CD4-positive, alpha-beta memory T cell (primary cell): ENCODE data around the gene TTC39C. TPM values are rescaled to one million over a fixed set of nuclear protein-coding genes. Genes with fewer than 3 reads are reported as not detected.

Experiments used
- CTCF ChIA-PET: fragments of 350-600 bp; sonication (Branson Sonifier 250); formaldehyde crosslinking; loops from one replicate; lab custom pipeline; 2021; ENCODE audit warnings: inconsistent platforms; ENCODE audit not compliant: partially characterized antibody; lab: Charles Lee
- POLR2A ChIA-PET: fragments of 350-600 bp; sonication (Branson Sonifier 250); formaldehyde crosslinking; loops from one replicate; lab custom pipeline; 2021; ENCODE audit not compliant: partially characterized antibody; lab: Charles Lee
- DNase-seq, 5 donors: peaks; one replicate each; pipeline versions ENCODE4 v3.0.0 to v3.0.0-alpha.2; 2020 to 2022; ENCODE audit warnings: mixed read lengths in 1 of 5
- H3K27ac ChIP-seq: one replicate; pipeline ENCODE4 v1.7.0; 2013; ENCODE audit warnings: low read depth, low read length
- H3K27me3 ChIP-seq: 2 replicates; pipeline ENCODE4 v1.7.0; 2013; ENCODE audit warnings: mild to moderate bottlenecking, low read length, moderate library complexity; ENCODE audit not compliant: insufficient read depth
- H3K36me3 ChIP-seq: 2 replicates; pipeline ENCODE4 v1.7.0; 2013; ENCODE audit warnings: mild to moderate bottlenecking, low read length, moderate library complexity; ENCODE audit not compliant: insufficient read depth
- H3K4me1 ChIP-seq: 2 replicates; pipeline ENCODE4 v1.7.0; 2013; ENCODE audit warnings: mild to moderate bottlenecking, low read length, moderate library complexity; ENCODE audit not compliant: insufficient read depth
- H3K4me3 ChIP-seq, 2 donors: one replicate each; pipeline ENCODE4 v1.7.0; 2013; ENCODE audit warnings: low read length in 2 of 2, mild to moderate bottlenecking in 1 of 2
- H3K9me3 ChIP-seq, 2 donors: one replicate each; pipeline ENCODE4 v1.7.0; 2013; ENCODE audit warnings: low read length in 2 of 2, control low read depth in 1 of 2; ENCODE audit not compliant: control insufficient read depth in 1 of 2
- H3K27ac Mint-ChIP-seq, 7 donors: one replicate each; pipeline ENCODE4 v1.8.0; 2020 to 2021; ENCODE audit warnings: mixed read lengths in 7 of 7, mild to moderate bottlenecking in 6 of 7, inconsistent platforms in 3 of 7, moderate library complexity in 3 of 7
- H3K27me3 Mint-ChIP-seq, 2 donors: one replicate each; pipeline ENCODE4 v1.8.0; 2020 to 2021; ENCODE audit warnings: mixed read lengths in 2 of 2
- H3K36me3 Mint-ChIP-seq, 2 donors: one replicate each; pipeline ENCODE4 v1.8.0; 2020 to 2021; ENCODE audit warnings: mixed read lengths in 2 of 2, inconsistent platforms in 1 of 2, mild to moderate bottlenecking in 1 of 2
- H3K4me1 Mint-ChIP-seq, 4 donors: one replicate each; pipeline ENCODE4 v1.8.0; 2020 to 2021; ENCODE audit warnings: mixed read lengths in 4 of 4, mild to moderate bottlenecking in 1 of 4
- H3K4me3 Mint-ChIP-seq, 8 donors: one replicate each; pipeline ENCODE4 v1.8.0; 2020 to 2021; ENCODE audit warnings: mixed read lengths in 8 of 8, mild to moderate bottlenecking in 7 of 8, moderate library complexity in 6 of 8, inconsistent platforms in 3 of 8
- H3K9me3 Mint-ChIP-seq, 8 donors: one replicate each; pipeline ENCODE4 v1.8.0; 2020 to 2021; ENCODE audit warnings: mixed read lengths in 8 of 8, mild to moderate bottlenecking in 5 of 8, inconsistent platforms in 3 of 8, moderate library complexity in 1 of 8
- intact Hi-C: fragments of 100-400 bp; cut with micrococcal nuclease; formaldehyde crosslinking; loops from one replicate; pipeline ENCODE4 v1.15.1; 2023
- polyA plus RNA-seq, 2 donors: library from polyadenylated mRNA; unstranded; fragments of 300-500 nt; fragmentation: Illumina TruSeq; gene quantifications; one replicate each; pipeline ENCODE4 v1.2.3, GENCODE V29; 2021
- total RNA-seq, 2 experiments: library from RNA; stranded (reverse); gene quantifications; one replicate each; pipeline ENCODE4 v1.2.3, GENCODE V29; 2021

Gene TTC39C
- total and polyA plus RNA-seq, 4 experiments from 2014 or later: 134 to 180 (median 167) TPM

GRCh38 chr18:24015639-24016631, 1.4 kb downstream of the TTC39C start:
- Mint-ChIP-seq H3K9me3 (no peaks in the 10 kb centered on the region), H3K4me3 (peak overlapping the region; percentile 92 to 100 (median 96)), H3K27ac (peak overlapping the region; percentile 87 to 98 (median 94)), H3K27me3 (no peaks in the 10 kb centered on the region), H3K4me1 (peaks cover 57 to 87% (median 66%) of the 10 kb centered on the region in 4 donors), H3K36me3 (peaks cover 26 to 42% of the 10 kb centered on the region in 2 donors)
- DNase-seq: no peak
- intact Hi-C loops: loop anchor here (1.0 to 2.0 kb wide), 3 partner anchors 24 to 97 kb away; no protein-coding TSS in a partner anchor
- H3K27me3 ChIP-seq: no peaks in the 10 kb centered on the region
- peaks cover 77% of the 10 kb centered on the region for H3K4me1 ChIP-seq
- H3K9me3 ChIP-seq: no peaks in the 10 kb centered on the region
- CTCF ChIA-PET: interaction anchor here (1.2 kb wide), 1 partner anchor 47 kb away, joined by 3 read pairs; no protein-coding TSS in a partner anchor
- POLR2A ChIA-PET: interaction anchor here (1.0 to 15.2 kb wide), 15 partner anchors 9 to 188 kb away, joined by 3 to 241 read pairs (median 5); no protein-coding TSS in a partner anchor
- peaks cover 6% of the 10 kb centered on the region for H3K36me3 ChIP-seq
- H3K4me3 ChIP-seq: peak overlapping the region; percentile 73 to 83
- H3K27ac ChIP-seq: peak overlapping the region; percentile 75

DNA sequence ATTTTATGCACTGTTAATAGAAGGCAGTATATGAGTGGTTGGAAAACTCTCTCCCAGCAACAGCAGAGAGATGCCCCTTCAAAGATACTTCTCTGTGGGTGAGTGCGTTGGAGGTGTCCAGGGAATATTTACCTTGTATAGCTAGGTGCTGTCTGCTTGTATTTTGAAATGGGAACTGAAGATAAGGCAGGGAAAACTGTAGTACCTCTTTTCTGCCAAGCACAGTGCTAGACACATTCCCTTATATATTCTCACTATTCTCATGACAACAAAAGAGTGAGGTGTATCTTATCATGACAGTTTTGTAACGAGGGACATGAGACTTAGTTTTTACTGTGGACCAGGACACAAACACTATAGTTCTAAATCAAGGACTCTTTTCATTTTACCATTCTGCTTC, 2.1 kb downstream of the TTC39C start:
- POLR2A ChIA-PET: interaction anchor here (0.7 to 15.2 kb wide), 7 partner anchors 13 to 88 kb away, joined by 3 to 241 read pairs (median 6); no protein-coding TSS in a partner anchor
- DNase-seq: no peak
- intact Hi-C loops: loop anchor here (1.0 kb wide), 1 partner anchor 24 kb away; no protein-coding TSS in a partner anchor
- Histone ChIP-seq H3K4me1 (peaks cover 77% of the 10 kb centered on the region), H3K27me3 (no peaks in the 10 kb centered on the region), H3K36me3 (peaks cover 9% of the 10 kb centered on the region), H3K27ac (peak overlapping the region; percentile 75), H3K9me3 (no peaks in the 10 kb centered on the region), H3K4me3 (peak overlapping the region; percentile 73 to 83)
- Mint-ChIP-seq H3K36me3 (peaks cover 33 to 48% of the 10 kb centered on the region in 2 donors), H3K27me3 (no peaks in the 10 kb centered on the region), H3K27ac (peak overlapping the region; percentile 87 to 98 (median 94)), H3K4me1 (peaks cover 60 to 87% (median 66%) of the 10 kb centered on the region in 4 donors), H3K9me3 (no peaks in the 10 kb centered on the region), H3K4me3 (peak overlapping the region; percentile 92 to 100 (median 96))
- CTCF ChIA-PET: interaction anchor here (1.2 to 1.6 kb wide), 2 partner anchors 10 to 59 kb away, joined by 4 read pairs; no protein-coding TSS in a partner anchor

GRCh38 chr18:24018299-24018886, 3.8 kb downstream of the TTC39C start:
- H3K4me3 ChIP-seq: peak overlapping the region; percentile 6 to 50
- intact Hi-C loops: loop anchor here (2.0 kb wide), 1 partner anchor 38 kb away; no protein-coding TSS in a partner anchor
- Mint-ChIP-seq H3K9me3 (no peaks in the 10 kb centered on the region), H3K4me3 (peak overlapping the region; percentile 78 to 100 (median 96)), H3K4me1 (peaks cover 60 to 87% (median 68%) of the 10 kb centered on the region in 4 donors), H3K27ac (peak overlapping the region; percentile 85 to 98 (median 92)), H3K36me3 (peaks cover 48 to 64% of the 10 kb centered on the region in 2 donors), H3K27me3 (no peaks in the 10 kb centered on the region)
- peak overlapping the region; percentile 75 for H3K27ac ChIP-seq
- ChIA-PET CTCF (interaction anchor here (1.6 kb wide), 1 partner anchor 12 kb away, joined by 4 read pairs; no protein-coding TSS in a partner anchor), POLR2A (interaction anchor here (0.6 to 15.2 kb wide), 6 partner anchors 19 to 89 kb away, joined by 3 to 241 read pairs (median 6); no protein-coding TSS in a partner anchor)
- H3K27me3 ChIP-seq: no peaks in the 10 kb centered on the region
- peak in 1 of 5 donors; percentile 57 for DNase-seq
- H3K36me3 ChIP-seq: peaks cover 19% of the 10 kb centered on the region
- H3K9me3 ChIP-seq: no peaks in the 10 kb centered on the region
- peaks cover 77% of the 10 kb centered on the region for H3K4me1 ChIP-seq

GRCh38 chr18:24019641-24020331, 5.2 kb downstream of the TTC39C start:
- DNase-seq: peak; percentile 73 to 82 (median 79)
- intact Hi-C loops: loop anchor here (1.0 to 2.0 kb wide), 4 partner anchors 37 to 99 kb away; no protein-coding TSS in a partner anchor
- peak overlapping the region in 1 of 2 donors; percentile 50 for H3K4me3 ChIP-seq
- H3K27me3 ChIP-seq: no peaks in the 10 kb centered on the region
- peak overlapping the region; percentile 75 for H3K27ac ChIP-seq
- H3K4me3 Mint-ChIP-seq: peak overlapping the region; percentile 78 to 100 (median 96)
- H3K9me3 ChIP-seq: no peaks in the 10 kb centered on the region
- H3K9me3 Mint-ChIP-seq: no peaks in the 10 kb centered on the region
- H3K36me3 ChIP-seq: peaks cover 24% of the 10 kb centered on the region
- peaks cover 68 to 96% (median 79%) of the 10 kb centered on the region in 4 donors for H3K4me1 Mint-ChIP-seq
- H3K27me3 Mint-ChIP-seq: no peaks in the 10 kb centered on the region
- ChIA-PET POLR2A (interaction anchor here (0.7 to 15.2 kb wide), 5 partner anchors 8 to 46 kb away, joined by 3 to 241 read pairs (median 7); no protein-coding TSS in a partner anchor), CTCF (interaction anchor here (0.9 kb wide), 1 partner anchor 21 kb away, joined by 3 read pairs; no protein-coding TSS in a partner anchor)
- H3K27ac Mint-ChIP-seq: peak overlapping the region; percentile 85 to 99 (median 95)
- peaks cover 83% of the 10 kb centered on the region for H3K4me1 ChIP-seq
- peaks cover 52 to 73% of the 10 kb centered on the region in 2 donors for H3K36me3 Mint-ChIP-seq

DNA sequence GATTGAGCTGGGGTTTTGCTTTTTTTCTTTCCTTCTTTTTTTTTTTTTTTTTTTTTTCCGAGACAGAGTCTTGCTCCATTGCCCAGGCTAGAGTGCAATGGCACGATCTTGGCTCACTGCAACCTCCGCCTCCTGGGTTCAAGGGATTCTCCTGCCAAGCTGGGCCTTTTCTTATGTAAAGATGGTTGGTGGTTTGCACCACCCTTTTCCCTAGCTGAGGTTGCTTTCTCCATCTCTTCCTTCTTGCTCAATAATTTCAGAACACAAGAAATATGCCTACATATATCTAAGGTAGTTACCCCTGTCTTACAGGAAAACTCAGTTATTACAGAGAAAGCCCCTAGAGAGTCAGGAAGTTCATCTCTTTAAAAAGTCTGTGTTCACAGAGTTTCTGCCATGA, 7.0 kb downstream of the TTC39C start:
- H3K27me3 Mint-ChIP-seq: no peaks in the 10 kb centered on the region
- intact Hi-C loops: no loop called here
- peak overlapping the region; percentile 71 to 92 (median 83) for H3K27ac Mint-ChIP-seq
- Histone ChIP-seq H3K4me3 (no peak overlapping the region), H3K27me3 (no peaks in the 10 kb centered on the region), H3K9me3 (no peaks in the 10 kb centered on the region), H3K4me1 (peaks cover 98% of the 10 kb centered on the region), H3K36me3 (peaks cover 34% of the 10 kb centered on the region), H3K27ac (peak overlapping the region; percentile 20)
- no peak for DNase-seq
- H3K4me1 Mint-ChIP-seq: peaks cover 82 to 99% (median 92%) of the 10 kb centered on the region in 4 donors
- ChIA-PET POLR2A (interaction anchor here (0.6 to 0.9 kb wide), 3 partner anchors 9 to 32 kb away, joined by 3 read pairs; no protein-coding TSS in a partner anchor), CTCF (interaction anchor here (0.8 to 1.3 kb wide), 3 partner anchors 34 to 103 kb away, joined by 3 to 5 read pairs (median 4); no protein-coding TSS in a partner anchor)
- no peaks in the 10 kb centered on the region for H3K9me3 Mint-ChIP-seq
- H3K4me3 Mint-ChIP-seq: peak overlapping the region in 7 of 8 donors; percentile 9 to 96 (median 70)
- H3K36me3 Mint-ChIP-seq: peaks cover 53 to 72% of the 10 kb centered on the region in 2 donors

GRCh38 chr18:24022161-24022560, 7.6 kb downstream of the TTC39C start:
- Histone ChIP-seq H3K4me3 (no peak overlapping the region), H3K4me1 (peaks cover 98% of the 10 kb centered on the region), H3K36me3 (peaks cover 34% of the 10 kb centered on the region), H3K27me3 (no peaks in the 10 kb centered on the region), H3K9me3 (no peaks in the 10 kb centered on the region), H3K27ac (peak overlapping the region; percentile 20)
- intact Hi-C loops: no loop called here
- Mint-ChIP-seq H3K4me3 (peak overlapping the region in 7 of 8 donors; percentile 25 to 96 (median 70)), H3K36me3 (peaks cover 51 to 72% of the 10 kb centered on the region in 2 donors), H3K4me1 (peaks cover 81 to 99% (median 91%) of the 10 kb centered on the region in 4 donors), H3K9me3 (no peaks in the 10 kb centered on the region), H3K27ac (peak overlapping the region; percentile 49 to 87 (median 76)), H3K27me3 (no peaks in the 10 kb centered on the region)
- ChIA-PET POLR2A (interaction anchor here (0.8 to 1.1 kb wide), 3 partner anchors 11 to 54 kb away, joined by 3 read pairs; no protein-coding TSS in a partner anchor), CTCF (no interaction called here)
- no peak for DNase-seq
